GM21737 (cell line): ENCODE results near the gene SCART1.
"Not testable (repeated sequence)": the region's sequence is repeated elsewhere in the genome, so short reads cannot be mapped to it uniquely, and the experiment has no call there.

ENCODE experiments used
- ATAC-seq: cut with Tn5 transposase; IDR thresholded peaks from one replicate; pipeline ENCODE4 v1.9.1; 2021; ENCODE audit warnings: mild to moderate bottlenecking, moderate library complexity; ENCODE audit not compliant: unreplicated experiment

Gene SCART1

GRCh38 chr10:133431888-133432613, 21.7 kb upstream of the SCART1 start:
- not testable (repeated sequence) for ATAC-seq

GRCh38 chr10:133432789-133433188, 21.0 kb upstream of the SCART1 start:
- not testable (repeated sequence) for ATAC-seq

GRCh38 chr10:133438711-133439273, 15.0 kb upstream of the SCART1 start:
- ATAC-seq = no peak

GRCh38 chr10:133439517-133440461, 14.0 kb upstream of the SCART1 start:
- ATAC-seq = no peak

- no peak for ATAC-seq
These were observed 13.0 kb upstream of the SCART1 start for GRCh38 chr10:133440633-133441285.

- ATAC-seq = not testable (repeated sequence)
These were observed 12.4 kb upstream of the SCART1 start for GRCh38 chr10:133441356-133441755.

GRCh38 chr10:133441780-133442179, 12.0 kb upstream of the SCART1 start:
- no peak for ATAC-seq

GRCh38 chr10:133442191-133442966, 11.4 kb upstream of the SCART1 start:
- no peak for ATAC-seq

- no peak for ATAC-seq
These were observed 10.5 kb upstream of the SCART1 start for GRCh38 chr10:133442967-133443924.

- no peak for ATAC-seq
These were observed 9.1 kb upstream of the SCART1 start for GRCh38 chr10:133444342-133445267.

- ATAC-seq = no peak
These were observed 8.4 kb upstream of the SCART1 start for GRCh38 chr10:133445268-133445732.

- ATAC-seq = no peak
These were observed 7.7 kb upstream of the SCART1 start for GRCh38 chr10:133445751-133446708.

GRCh38 chr10:133446979-133447378, 6.8 kb upstream of the SCART1 start:
- no peak for ATAC-seq

GRCh38 chr10:133448120-133448519, 5.6 kb upstream of the SCART1 start:
- no peak for ATAC-seq

- ATAC-seq = no peak
These were observed 2.4 kb upstream of the SCART1 start for GRCh38 chr10:133451346-133451745.

- ATAC-seq = no peak
These were observed 1.3 kb upstream of the SCART1 start for GRCh38 chr10:133452453-133452852.
